ENCODE data around the gene COL13A1.

DNA sequence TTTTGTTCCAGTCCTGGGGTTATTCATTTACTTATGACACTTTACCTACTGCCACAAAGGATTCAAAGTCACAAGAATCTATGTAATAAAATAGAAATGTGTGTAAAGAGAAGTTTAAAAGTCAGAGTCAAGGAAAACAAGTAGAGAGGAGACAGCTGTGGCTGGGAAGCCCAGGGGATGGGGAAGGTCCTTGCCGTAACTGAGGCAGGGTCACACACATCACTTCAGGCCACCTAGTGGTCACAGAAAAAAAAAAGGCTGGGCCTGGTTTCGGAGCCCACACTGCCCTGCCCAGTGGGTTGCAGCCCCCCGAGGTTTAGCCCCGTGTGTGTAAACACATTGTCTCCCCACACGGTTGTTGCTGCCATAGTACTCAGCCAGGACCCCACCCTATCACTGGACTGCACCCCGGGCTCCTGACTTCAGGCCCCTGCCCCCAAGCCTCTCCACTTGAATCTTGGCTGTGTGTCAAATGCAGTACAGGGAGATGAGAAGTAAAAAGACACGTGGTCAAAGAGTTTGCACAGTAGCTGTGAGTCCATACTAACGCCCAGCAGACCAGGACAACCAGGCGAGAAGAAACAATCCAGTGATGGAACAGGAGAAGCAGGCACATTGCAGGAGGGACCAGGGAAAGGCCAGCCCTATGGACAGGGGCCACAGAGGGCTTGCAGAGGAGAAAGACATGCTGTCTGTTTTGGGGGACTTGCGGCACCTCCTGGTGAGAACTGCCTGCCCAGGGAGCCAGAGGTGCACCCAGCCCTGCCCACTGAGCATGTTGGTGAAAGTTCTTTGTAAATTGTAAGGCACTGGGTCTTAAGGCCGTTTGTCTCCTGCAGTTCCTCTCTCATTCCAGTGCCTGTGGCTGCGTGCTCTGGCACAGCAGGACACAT is 159.5 kb downstream of the COL13A1 start:
- TF ChIP-seq POLR2A (IDR thresholded peaks at IDR 0.05): no peak
- TF ChIP-seq, protein P1, sequence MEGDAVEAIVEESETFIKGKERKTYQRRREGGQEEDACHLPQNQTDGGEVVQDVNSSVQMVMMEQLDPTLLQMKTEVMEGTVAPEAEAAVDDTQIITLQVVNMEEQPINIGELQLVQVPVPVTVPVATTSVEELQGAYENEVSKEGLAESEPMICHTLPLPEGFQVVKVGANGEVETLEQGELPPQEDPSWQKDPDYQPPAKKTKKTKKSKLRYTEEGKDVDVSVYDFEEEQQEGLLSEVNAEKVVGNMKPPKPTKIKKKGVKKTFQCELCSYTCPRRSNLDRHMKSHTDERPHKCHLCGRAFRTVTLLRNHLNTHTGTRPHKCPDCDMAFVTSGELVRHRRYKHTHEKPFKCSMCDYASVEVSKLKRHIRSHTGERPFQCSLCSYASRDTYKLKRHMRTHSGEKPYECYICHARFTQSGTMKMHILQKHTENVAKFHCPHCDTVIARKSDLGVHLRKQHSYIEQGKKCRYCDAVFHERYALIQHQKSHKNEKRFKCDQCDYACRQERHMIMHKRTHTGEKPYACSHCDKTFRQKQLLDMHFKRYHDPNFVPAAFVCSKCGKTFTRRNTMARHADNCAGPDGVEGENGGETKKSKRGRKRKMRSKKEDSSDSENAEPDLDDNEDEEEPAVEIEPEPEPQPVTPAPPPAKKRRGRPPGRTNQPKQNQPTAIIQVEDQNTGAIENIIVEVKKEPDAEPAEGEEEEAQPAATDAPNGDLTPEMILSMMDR (IDR thresholded peaks at IDR 0.05): no peak
- no peak for TF ChIP-seq EP300 (IDR thresholded peaks at IDR 0.05)

All from suprapubic skin (tissue), 3 donors.